ENCODE results near the gene IDNK.
"Not testable (repeated sequence)": the region's sequence is repeated elsewhere in the genome, so short reads cannot be mapped to it uniquely, and the experiment has no call there.

The IDNK gene

GRCh38 chr9:83622939-83623678, at the start of gene IDNK:
IDNK (plus strand) TSS chr9:83623143; CDS start chr9:83623172, 29 bp downstream.
- peak; percentile 87 for DNase-seq

GRCh38 chr9:83574482-83574881, 48.5 kb upstream of the IDNK start:
- DNase-seq = no peak

GRCh38 chr9:83582029-83582428, 40.9 kb upstream of the IDNK start:
- DNase-seq = no peak

GRCh38 chr9:83583151-83584014, 39.6 kb upstream of the IDNK start:
- DNase-seq = peak; percentile 66

- DNase-seq = no peak
Measured at GRCh38 chr9:83584995-83585394, 37.9 kb upstream of the IDNK start.

GRCh38 chr9:83588256-83588655, 34.7 kb upstream of the IDNK start:
- DNase-seq = no peak

- peak; percentile 70 for DNase-seq
Measured at GRCh38 chr9:83596899-83597504, 25.9 kb upstream of the IDNK start.

- DNase-seq = no peak
Measured at GRCh38 chr9:83598487-83598886, 24.5 kb upstream of the IDNK start.

- no peak for DNase-seq
Measured at GRCh38 chr9:83599071-83599470, 23.9 kb upstream of the IDNK start.

GRCh38 chr9:83601463-83601862, 21.5 kb upstream of the IDNK start:
- no peak for DNase-seq

- not testable (repeated sequence) for DNase-seq
Measured at GRCh38 chr9:83607620-83608019, 15.3 kb upstream of the IDNK start.

- DNase-seq = not testable (repeated sequence)
Measured at GRCh38 chr9:83613298-83613697, 9.6 kb upstream of the IDNK start.

GRCh38 chr9:83617299-83617698, 5.6 kb upstream of the IDNK start:
- DNase-seq = no peak

GRCh38 chr9:83620841-83621636, 1.9 kb upstream of the IDNK start:
- DNase-seq = peak; percentile 75

GRCh38 chr9:83622433-83622938, 457 bp upstream of the IDNK start:
- DNase-seq = no peak

GRCh38 chr9:83623679-83624076, 735 bp downstream of the IDNK start:
- no peak for DNase-seq

- DNase-seq = no peak
Measured at GRCh38 chr9:83625178-83625577, 2.2 kb downstream of the IDNK start.

GRCh38 chr9:83628540-83628939, 5.6 kb downstream of the IDNK start:
- DNase-seq = no peak

- no peak for DNase-seq
Measured at GRCh38 chr9:83629433-83630104, 6.6 kb downstream of the IDNK start.

- no peak for DNase-seq
Measured at GRCh38 chr9:83630938-83631457, 8.1 kb downstream of the IDNK start.

GRCh38 chr9:83633255-83633654, 10.3 kb downstream of the IDNK start:
- no peak for DNase-seq

GRCh38 chr9:83633676-83634075, 10.7 kb downstream of the IDNK start:
- DNase-seq = no peak
